Colon (tissue), 2 donors: ENCODE results near the gene POLR2I.
"Not testable (repeated sequence)": the region's sequence is repeated elsewhere in the genome, so short reads cannot be mapped to it uniquely, and the experiment has no call there.

Experiments used
- FAIRE-seq: peaks from 2 replicates; lab custom pipeline; 2012; peaks lifted over from hg19 to GRCh38; lab: Jason Lieb, UNC
- donor health status: control.
- donor health status: control.

POLR2I gene

GRCh38 chr19:36131221-36131620 lies 16.5 kb upstream of the POLR2I start:
- FAIRE-seq, result not testable (repeated sequence)

DNA sequence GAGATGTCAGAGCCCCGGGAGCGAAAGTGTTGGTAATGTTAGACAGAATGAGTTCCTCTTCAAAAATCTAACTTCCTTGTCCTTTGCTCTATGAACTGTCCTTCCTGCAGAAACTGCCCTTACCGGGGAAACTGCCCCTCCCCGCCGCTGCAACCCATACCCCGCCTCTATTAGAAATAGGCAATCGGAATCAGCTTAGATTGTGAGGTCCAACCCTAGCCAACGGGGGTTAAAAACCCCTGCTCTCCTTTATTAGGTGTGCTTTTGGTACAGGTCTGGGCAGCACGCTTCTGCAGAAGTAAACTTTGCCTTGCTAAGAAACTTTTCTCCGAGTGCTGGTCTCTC lies 13.7 kb upstream of the POLR2I start:
- no peak for FAIRE-seq

DNA sequence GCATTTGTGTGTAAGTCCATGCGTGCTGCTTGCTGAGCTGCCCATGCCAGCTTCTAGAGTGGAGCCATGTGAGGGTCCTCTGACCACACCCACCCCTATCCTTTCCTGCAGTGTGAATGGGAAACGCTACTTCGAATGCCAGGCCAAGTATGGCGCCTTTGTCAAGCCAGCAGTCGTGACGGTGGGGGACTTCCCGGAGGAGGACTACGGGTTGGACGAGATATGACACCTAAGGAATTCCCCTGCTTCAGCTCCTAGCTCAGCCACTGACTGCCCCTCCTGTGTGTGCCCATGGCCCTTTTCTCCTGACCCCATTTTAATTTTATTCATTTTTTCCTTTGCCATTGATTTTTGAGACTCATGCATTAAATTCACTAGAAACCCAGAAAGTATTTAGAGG lies 10.9 kb upstream of the POLR2I start:
- no peak for FAIRE-seq

- no peak for FAIRE-seq
Measured at GRCh38 chr19:36121486-36122124, 6.9 kb upstream of the POLR2I start.

- FAIRE-seq, result no peak
Measured at GRCh38 chr19:36120984-36121358, 6.3 kb upstream of the POLR2I start.

- no peak for FAIRE-seq
Measured at GRCh38 chr19:36120092-36120983, 5.7 kb upstream of the POLR2I start.

- FAIRE-seq, result no peak
Measured at GRCh38 chr19:36116344-36116637, 1.6 kb upstream of the POLR2I start.

- no peak for FAIRE-seq
Measured at GRCh38 chr19:36115453-36116343, 1.0 kb upstream of the POLR2I start, which contains the start of gene TBCB. Gene TBCB, plus strand, starts transcription at chr19:36115468. Its CDS starts 93 bp downstream, at chr19:36115561.

- FAIRE-seq, result no peak
Measured at GRCh38 chr19:36113894-36114720, 568 bp downstream of the POLR2I start.

DNA sequence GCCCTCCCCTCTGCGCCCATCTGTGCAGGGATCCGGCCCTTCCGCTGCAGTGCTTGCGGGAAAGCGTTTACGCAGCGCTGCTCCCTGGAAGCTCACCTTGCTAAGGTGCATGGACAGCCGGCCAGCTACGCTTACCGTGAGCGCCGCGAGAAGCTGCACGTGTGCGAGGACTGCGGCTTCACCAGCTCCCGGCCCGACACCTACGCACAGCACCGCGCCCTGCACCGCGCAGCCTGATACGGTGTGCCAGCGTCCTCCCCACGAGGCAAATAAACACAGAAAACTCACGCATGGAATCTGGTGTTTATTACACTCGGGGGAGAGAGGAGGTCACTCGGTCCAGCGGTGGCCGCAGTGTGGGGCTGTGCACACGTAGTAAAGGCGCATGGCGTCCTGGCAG lies 1.2 kb downstream of the POLR2I start:
- FAIRE-seq, result no peak

DNA sequence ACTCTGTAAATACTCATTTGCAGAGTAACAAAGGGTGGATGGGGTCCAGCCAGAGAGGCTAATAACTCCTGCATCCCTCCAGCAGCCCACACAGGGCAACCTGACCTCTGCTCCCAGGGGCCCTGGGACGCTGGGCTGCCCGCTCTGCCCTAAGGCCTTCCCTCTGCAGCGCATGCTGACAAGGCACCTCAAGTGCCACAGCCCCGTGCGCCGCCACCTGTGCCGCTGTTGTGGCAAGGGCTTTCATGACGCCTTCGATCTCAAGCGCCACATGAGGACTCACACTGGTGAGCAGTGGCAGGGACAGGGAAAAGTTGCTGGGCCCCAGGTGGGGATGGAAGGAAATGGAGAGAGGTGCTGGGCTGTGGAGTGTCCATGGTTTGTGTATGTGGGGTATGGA lies 2.0 kb downstream of the POLR2I start:
- no peak for FAIRE-seq

- no peak for FAIRE-seq
Measured at GRCh38 chr19:36111200-36111539, 3.5 kb downstream of the POLR2I start.

- FAIRE-seq, result no peak
Measured at GRCh38 chr19:36110487-36111199, 4.0 kb downstream of the POLR2I start, which contains the start of gene OVOL3. Gene OVOL3, plus strand, starts transcription at chr19:36111143. Its CDS starts 60 bp downstream, at chr19:36111203.

DNA sequence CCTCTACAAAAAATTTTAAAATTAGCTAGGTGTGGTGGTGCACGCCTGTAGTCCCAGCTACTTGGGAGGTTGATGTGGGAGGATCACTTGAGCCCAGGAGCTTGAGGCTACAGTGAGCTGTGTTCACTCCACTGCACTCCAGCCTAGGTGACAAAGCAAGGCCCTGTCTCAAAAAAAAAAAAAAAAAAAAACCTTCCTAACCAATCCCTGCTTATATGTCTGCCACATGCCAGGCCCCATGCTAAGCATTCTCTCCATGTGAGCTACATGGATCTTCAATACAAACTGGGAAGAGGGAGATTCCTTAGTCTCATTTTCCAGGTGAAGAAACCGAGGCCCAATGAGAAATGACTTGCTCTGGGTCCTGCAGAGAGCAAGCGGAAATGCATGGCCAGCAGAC lies 6.0 kb downstream of the POLR2I start:
- FAIRE-seq, result no peak

- FAIRE-seq, result no peak
Measured at GRCh38 chr19:36106991-36107390, 7.7 kb downstream of the POLR2I start.

DNA sequence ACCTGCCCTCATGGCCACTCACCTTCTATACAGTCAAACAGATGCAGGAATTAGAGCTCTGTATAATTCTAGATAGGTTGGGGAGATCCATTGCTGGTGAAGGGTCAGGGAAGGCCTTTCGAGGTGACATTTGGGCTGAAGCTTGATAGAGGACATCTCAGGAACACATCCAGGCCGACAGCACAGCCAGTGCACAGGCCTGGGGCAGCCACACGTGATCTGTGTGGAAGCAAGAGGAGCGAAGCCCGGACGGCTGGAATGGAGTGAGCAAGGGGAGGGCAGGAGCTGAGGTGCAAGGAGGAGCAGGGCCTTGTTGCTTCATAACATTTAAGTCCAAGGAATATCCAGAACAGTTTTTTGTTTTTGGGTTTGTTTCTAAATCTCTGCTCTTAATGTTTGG lies 8.2 kb downstream of the POLR2I start:
- FAIRE-seq, result no peak

GRCh38 chr19:36103842-36104552 lies 10.7 kb downstream of the POLR2I start:
- FAIRE-seq, result no peak

GRCh38 chr19:36103040-36103626 lies 11.5 kb downstream of the POLR2I start:
- no peak for FAIRE-seq

DNA sequence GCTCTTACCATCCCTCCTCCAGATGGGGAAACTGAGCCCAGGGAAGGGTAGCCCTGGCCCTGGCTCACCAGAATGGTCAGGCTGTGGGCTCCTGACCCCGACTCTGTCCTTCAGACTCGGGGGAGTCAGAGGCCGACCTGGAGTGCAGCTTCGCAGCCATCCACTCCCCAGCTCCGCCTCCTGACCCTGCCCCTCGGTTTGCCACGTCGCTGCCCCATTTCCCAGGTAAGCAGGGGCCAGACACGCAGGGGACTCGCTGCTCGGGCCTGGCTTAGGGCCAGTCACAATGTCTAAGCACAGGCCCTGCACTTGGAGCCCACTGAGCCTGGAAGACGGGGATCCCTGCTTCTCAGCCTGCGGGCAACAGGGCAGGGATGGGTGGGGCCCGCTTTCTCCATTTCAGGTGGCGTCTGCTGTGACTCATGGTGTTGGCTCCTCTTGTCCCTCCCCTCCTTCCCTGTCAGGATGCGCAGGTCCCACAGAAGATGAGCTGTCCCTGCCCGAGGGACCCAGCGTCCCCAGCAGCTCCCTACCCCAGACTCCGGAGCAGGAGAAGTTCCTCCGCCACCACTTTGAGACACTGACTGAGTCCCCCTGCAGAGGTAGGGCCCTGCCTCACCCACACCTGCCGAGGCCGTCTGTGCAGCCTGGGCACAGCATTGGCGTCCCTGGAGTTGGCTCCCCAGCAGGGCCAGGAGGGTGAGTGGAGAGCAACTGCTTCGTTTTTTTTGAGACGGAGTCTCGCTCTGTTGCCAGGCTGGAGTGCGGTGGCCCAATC lies 12.9 kb downstream of the POLR2I start:
- FAIRE-seq, result no peak
